Mesothelial cell of epicardium (in vitro differentiated cells): ENCODE results near the gene KLK8. TPM values are rescaled to one million over a fixed set of nuclear protein-coding genes. Genes with fewer than 3 reads are reported as not detected.

Source experiments
- DNase-seq, 2 experiments: peaks; one replicate each; pipeline ENCODE4 v3.0.0; 2021; ENCODE audit warnings: low spot score in 2 of 2; ENCODE audit not compliant: unreplicated experiment in 2 of 2
- H3K27ac Mint-ChIP-seq: 2 replicates; pipeline ENCODE4 v1.8.0; 2021; ENCODE audit warnings: mixed read lengths
- H3K27me3 Mint-ChIP-seq: 2 replicates; pipeline ENCODE4 v1.8.0; 2021; ENCODE audit warnings: low read depth, mixed read lengths
- H3K36me3 Mint-ChIP-seq: 2 replicates; pipeline ENCODE4 v1.8.0; 2021; ENCODE audit warnings: mixed read lengths
- H3K4me1 Mint-ChIP-seq: 2 replicates; pipeline ENCODE4 v1.8.0; 2021; ENCODE audit warnings: mixed read lengths
- H3K4me3 Mint-ChIP-seq: 2 replicates; pipeline ENCODE4 v1.8.0; 2021; ENCODE audit warnings: mild to moderate bottlenecking, moderate library complexity, mixed read lengths
- H3K9me3 Mint-ChIP-seq: 2 replicates; pipeline ENCODE4 v1.8.0; 2021; ENCODE audit warnings: mixed read lengths
- total RNA-seq: library from RNA; stranded (reverse); gene quantifications from 3 replicates; pipeline ENCODE4 v1.2.1, GENCODE V29; 2021
- TF ChIP-seq, protein P1 (sequence below): fragments of 200-600 bp; sonication (generic); IDR thresholded peaks from one replicate; pipeline ENCODE4 v1.5.0; 2021; ENCODE audit warnings: antibody characterized with exemption; ENCODE audit not compliant: unreplicated experiment

KLK8 gene
- total RNA-seq, 1 donor from 2014 or later: 6.9 TPM

DNA sequence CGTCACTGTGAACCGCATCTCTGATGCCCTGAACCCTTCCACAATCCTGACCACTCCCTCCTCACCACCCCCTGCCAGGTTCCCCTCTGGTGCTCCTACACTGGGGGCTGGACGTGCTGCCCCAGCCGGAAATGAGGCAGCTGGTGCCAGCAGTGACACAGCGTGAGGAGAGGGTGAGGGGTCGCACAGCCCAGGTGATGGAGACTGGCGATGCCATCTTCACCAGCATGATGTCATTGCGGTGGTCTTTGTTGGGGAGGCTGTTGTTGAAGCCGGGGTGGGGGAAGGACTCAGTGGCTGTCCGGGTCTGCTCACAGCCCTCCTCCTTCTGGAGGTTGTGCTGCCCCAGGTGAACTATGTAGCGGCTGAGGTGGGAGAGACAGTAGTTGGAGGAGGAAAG is 22.5 kb upstream of the KLK8 start:
- Mint-ChIP-seq H3K4me3 (no peak overlapping the region), H3K4me1 (peaks cover 12% of the 10 kb centered on the region), H3K36me3 (no peaks in the 10 kb centered on the region), H3K27me3 (peaks cover 68% of the 10 kb centered on the region), H3K27ac (no peak overlapping the region), H3K9me3 (no peaks in the 10 kb centered on the region)
- TF ChIP-seq, protein P1, sequence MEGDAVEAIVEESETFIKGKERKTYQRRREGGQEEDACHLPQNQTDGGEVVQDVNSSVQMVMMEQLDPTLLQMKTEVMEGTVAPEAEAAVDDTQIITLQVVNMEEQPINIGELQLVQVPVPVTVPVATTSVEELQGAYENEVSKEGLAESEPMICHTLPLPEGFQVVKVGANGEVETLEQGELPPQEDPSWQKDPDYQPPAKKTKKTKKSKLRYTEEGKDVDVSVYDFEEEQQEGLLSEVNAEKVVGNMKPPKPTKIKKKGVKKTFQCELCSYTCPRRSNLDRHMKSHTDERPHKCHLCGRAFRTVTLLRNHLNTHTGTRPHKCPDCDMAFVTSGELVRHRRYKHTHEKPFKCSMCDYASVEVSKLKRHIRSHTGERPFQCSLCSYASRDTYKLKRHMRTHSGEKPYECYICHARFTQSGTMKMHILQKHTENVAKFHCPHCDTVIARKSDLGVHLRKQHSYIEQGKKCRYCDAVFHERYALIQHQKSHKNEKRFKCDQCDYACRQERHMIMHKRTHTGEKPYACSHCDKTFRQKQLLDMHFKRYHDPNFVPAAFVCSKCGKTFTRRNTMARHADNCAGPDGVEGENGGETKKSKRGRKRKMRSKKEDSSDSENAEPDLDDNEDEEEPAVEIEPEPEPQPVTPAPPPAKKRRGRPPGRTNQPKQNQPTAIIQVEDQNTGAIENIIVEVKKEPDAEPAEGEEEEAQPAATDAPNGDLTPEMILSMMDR: no peak
- no peak for DNase-seq

DNA sequence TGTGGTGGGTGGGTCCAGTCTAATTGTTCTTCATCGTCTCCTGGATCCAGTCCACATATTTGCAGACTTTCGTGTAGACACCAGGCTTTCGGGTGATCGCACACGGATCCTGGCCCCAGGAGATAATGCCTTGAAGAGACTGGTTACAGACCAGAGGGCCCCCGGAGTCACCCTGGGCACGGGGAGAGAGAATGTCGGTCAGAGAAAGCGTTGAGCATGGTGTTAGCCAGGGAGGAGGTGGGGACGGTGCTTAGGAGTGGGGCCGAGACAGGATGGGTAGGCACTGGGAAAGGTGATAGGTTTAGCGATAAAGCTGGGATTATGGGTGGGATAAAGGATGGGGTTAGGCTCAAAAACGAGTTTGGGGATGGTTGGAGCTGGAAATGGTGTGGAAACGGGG is 21.1 kb upstream of the KLK8 start:
- H3K27ac Mint-ChIP-seq: no peak overlapping the region
- peaks cover 18% of the 10 kb centered on the region for H3K4me1 Mint-ChIP-seq
- TF ChIP-seq, protein P1: no peak
- H3K4me3 Mint-ChIP-seq: no peak overlapping the region
- DNase-seq: no peak
- no peaks in the 10 kb centered on the region for H3K9me3 Mint-ChIP-seq
- no peaks in the 10 kb centered on the region for H3K36me3 Mint-ChIP-seq
- H3K27me3 Mint-ChIP-seq: peaks cover 76% of the 10 kb centered on the region

DNA sequence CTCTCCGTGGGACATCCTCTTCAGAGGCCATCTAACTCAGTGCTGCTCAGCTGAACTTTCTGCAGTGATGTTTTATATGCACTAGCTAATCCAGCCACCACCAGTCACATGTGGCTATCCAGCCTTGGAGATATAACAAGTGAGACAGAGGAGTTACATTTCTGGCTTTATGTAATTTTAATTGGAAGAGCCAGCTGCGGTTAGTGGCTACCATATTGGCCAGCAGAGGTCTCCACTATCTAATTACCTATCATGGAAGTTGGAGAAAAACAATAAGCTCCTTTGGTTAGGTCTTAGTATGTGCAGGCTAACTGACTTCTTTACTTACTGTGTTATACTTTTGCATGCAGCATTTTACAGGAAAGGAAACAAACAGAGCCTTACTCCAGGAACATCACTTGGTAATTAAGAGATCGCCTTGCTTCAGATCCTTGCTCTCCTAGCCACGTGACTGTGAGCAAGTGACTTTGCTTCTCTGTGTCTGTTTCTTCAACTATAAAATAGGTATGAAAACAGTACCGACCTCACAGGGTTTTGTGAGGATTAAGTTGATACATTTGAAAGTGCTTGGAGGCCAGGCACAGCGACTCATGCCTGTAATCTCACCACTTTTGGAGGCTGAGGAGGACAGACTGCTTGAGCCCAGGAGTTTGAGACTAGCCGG is 19.7 kb upstream of the KLK8 start:
- TF ChIP-seq, protein P1: peak; percentile 26
- H3K4me3 Mint-ChIP-seq: no peak overlapping the region
- peaks cover 21% of the 10 kb centered on the region for H3K4me1 Mint-ChIP-seq
- H3K27me3 Mint-ChIP-seq: peaks cover 83% of the 10 kb centered on the region
- no peaks in the 10 kb centered on the region for H3K9me3 Mint-ChIP-seq
- no peak for DNase-seq
- no peak overlapping the region for H3K27ac Mint-ChIP-seq
- H3K36me3 Mint-ChIP-seq: no peaks in the 10 kb centered on the region

DNA sequence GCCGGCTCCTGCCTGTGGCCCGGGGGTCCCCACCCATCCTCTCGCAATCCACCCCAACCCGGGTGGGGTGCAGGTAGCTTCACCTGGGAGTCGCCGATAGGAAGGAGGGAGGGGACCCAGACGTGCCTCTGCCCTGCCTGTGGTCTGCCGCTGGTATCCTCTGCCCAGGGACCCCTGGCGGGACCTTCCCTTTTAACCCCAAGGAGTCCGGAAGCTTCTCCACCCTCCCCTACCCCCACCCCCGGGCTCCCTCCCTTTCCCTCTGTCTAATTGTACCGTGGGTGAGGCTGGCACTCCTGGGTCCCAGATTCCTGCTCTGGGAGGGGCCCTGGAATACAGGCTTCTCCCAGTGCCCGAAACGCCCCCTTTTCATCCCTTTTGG is 18.1 kb upstream of the KLK8 start, which contains the start of gene KLK10:
Gene KLK10 (minus strand): TSS at position 166 of the 382 bp plus-strand sequence. CDS start 579 bp downstream, outside the sequence.
- DNase-seq: no peak
- H3K27ac Mint-ChIP-seq: peak within 1 kb of the TSS; percentile 47

DNA sequence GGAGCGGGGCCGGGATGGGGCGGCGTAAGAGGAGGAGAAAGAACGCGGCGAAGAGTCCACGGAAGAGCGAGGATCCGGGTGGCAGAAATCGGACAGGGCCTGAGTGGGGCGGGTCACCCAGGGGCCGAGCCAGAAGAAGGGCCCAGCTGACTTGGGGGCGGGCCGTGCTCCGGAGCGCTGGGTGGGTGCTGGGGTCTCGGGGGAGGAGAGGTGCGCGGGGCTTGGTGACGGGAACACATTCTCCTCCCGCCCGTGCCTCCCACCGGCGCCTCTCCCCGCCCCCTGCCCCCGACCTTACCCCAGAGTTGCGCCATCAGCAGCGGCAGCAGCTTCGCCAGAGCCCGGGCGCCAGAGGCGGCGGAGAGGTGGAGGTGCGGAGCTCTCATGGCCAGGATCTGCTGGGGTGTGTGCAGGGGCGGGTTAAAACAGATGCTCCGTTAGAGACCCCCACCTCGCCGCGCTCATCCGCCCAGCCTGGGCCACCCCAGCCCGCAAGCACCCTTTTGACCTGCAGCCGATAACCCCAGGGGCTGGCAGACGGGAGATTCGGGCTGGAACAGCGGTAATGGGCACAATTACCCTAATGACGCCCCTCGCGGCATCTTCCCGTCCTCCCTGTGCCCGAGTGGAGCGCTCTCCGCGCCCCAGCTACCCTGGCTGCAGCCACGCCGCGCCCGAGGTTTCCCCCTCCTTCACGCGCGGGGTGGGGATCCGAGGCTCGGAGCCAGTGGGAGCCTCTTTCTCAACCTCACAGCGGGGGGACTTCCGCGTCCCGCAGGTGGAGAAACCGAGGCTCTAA is 17.5 kb upstream of the KLK8 start:
- Mint-ChIP-seq H3K4me3 (peak overlapping the region; percentile 60), H3K27me3 (peaks cover 92% of the 10 kb centered on the region), H3K9me3 (no peaks in the 10 kb centered on the region), H3K4me1 (peaks cover 21% of the 10 kb centered on the region), H3K27ac (peak overlapping the region; percentile 47), H3K36me3 (no peaks in the 10 kb centered on the region)
- TF ChIP-seq, protein P1: no peak
- no peak for DNase-seq

More for the DNA sequence above, 18.1 kb upstream of the KLK8 start, which contains the start of gene KLK10:
- H3K4me3 Mint-ChIP-seq: peak within 1 kb of the TSS; percentile 60
- H3K36me3 Mint-ChIP-seq: no peaks in the 10 kb centered on the region
- peaks cover 90% of the 10 kb centered on the region for H3K27me3 Mint-ChIP-seq
- TF ChIP-seq, protein P1: no peak
- peaks cover 21% of the 10 kb centered on the region for H3K4me1 Mint-ChIP-seq
- no peaks in the 10 kb centered on the region for H3K9me3 Mint-ChIP-seq
